ENCODE data around the gene C2CD2L.
"Not testable (repeated sequence)": the region's sequence is repeated elsewhere in the genome, so short reads cannot be mapped to it uniquely, and the experiment has no call there.

The C2CD2L gene

GRCh38 chr11:119106564-119107537 lies at the start of gene C2CD2L:
TSS of gene C2CD2L (plus strand) at chr11:119107344. CDS start at chr11:119107742, 398 bp downstream.
- peak within 1 kb of the TSS; percentile 96 for H3K27ac Mint-ChIP-seq
- DNase-seq (peak; percentile 83), ATAC-seq (replicated peaks) (peak; percentile 90 to 92)
- peaks cover 9 to 18% of the 10 kb centered on the region in 2 donors for H3K36me3 Mint-ChIP-seq
- peak within 1 kb of the TSS; percentile 87 to 96 for H3K4me3 Mint-ChIP-seq
- H3K9me3 Mint-ChIP-seq: no peaks in the 10 kb centered on the region
- peaks cover 32 to 44% of the 10 kb centered on the region in 2 donors for H3K4me1 Mint-ChIP-seq
- no peaks in the 10 kb centered on the region for H3K27me3 Mint-ChIP-seq

- Mint-ChIP-seq H3K4me1 (peaks cover 21 to 36% of the 10 kb centered on the region in 2 donors), H3K36me3 (peaks cover 20 to 34% of the 10 kb centered on the region in 2 donors)
- not testable (repeated sequence) for H3K9me3 Mint-ChIP-seq; H3K4me3 Mint-ChIP-seq; H3K27ac Mint-ChIP-seq; ATAC-seq (replicated peaks); DNase-seq; H3K27me3 Mint-ChIP-seq
These were observed 48.0 kb upstream of the C2CD2L start for GRCh38 chr11:119059128-119059527.

GRCh38 chr11:119061256-119061655 lies 45.9 kb upstream of the C2CD2L start:
- Mint-ChIP-seq H3K27me3 (no peaks in the 10 kb centered on the region), H3K4me1 (peaks cover 12 to 27% of the 10 kb centered on the region in 2 donors), H3K9me3 (no peaks in the 10 kb centered on the region), H3K36me3 (peaks cover 8 to 15% of the 10 kb centered on the region in 2 donors), H3K27ac (no peak overlapping the region), H3K4me3 (no peak overlapping the region)
- ATAC-seq (replicated peaks) (no peak), DNase-seq (no peak)

- no peak for ATAC-seq (replicated peaks)
- no peaks in the 10 kb centered on the region for H3K9me3 Mint-ChIP-seq
- peaks cover 14 to 34% of the 10 kb centered on the region in 2 donors for H3K4me1 Mint-ChIP-seq
- H3K27me3 Mint-ChIP-seq: no peaks in the 10 kb centered on the region
- DNase-seq: no peak
- no peak overlapping the region for H3K4me3 Mint-ChIP-seq
- H3K36me3 Mint-ChIP-seq: peaks cover 8 to 12% of the 10 kb centered on the region in 2 donors
- no peak overlapping the region for H3K27ac Mint-ChIP-seq
These were observed 44.4 kb upstream of the C2CD2L start for GRCh38 chr11:119062779-119063178.

GRCh38 chr11:119065369-119065768 lies 41.8 kb upstream of the C2CD2L start:
- ATAC-seq (replicated peaks) (no peak), DNase-seq (no peak)
- no peaks in the 10 kb centered on the region for H3K9me3 Mint-ChIP-seq
- peaks cover 10 to 36% of the 10 kb centered on the region in 2 donors for H3K4me1 Mint-ChIP-seq
- H3K36me3 Mint-ChIP-seq: peaks cover 14 to 16% of the 10 kb centered on the region in 2 donors
- peak overlapping the region; percentile 25 for H3K27ac Mint-ChIP-seq
- H3K27me3 Mint-ChIP-seq: no peaks in the 10 kb centered on the region
- no peak overlapping the region for H3K4me3 Mint-ChIP-seq

GRCh38 chr11:119067371-119068222 lies 39.5 kb upstream of the C2CD2L start, which contains the start of gene VPS11:
TSS of gene VPS11 (plus strand) at chr11:119067818. CDS start at chr11:119067824, 6 bp downstream.
- Mint-ChIP-seq H3K36me3 (peaks cover 15 to 22% of the 10 kb centered on the region in 2 donors), H3K4me3 (peak within 1 kb of the TSS; percentile 93 to 94), H3K4me1 (peaks cover 10 to 36% of the 10 kb centered on the region in 2 donors), H3K27me3 (no peaks in the 10 kb centered on the region), H3K9me3 (no peaks in the 10 kb centered on the region), H3K27ac (peak within 1 kb of the TSS; percentile 98)
- ATAC-seq (replicated peaks) (peak; percentile 98), DNase-seq (peak; percentile 93)

GRCh38 chr11:119077839-119078238 lies 29.3 kb upstream of the C2CD2L start:
- Mint-ChIP-seq H3K4me1 (no peaks in the 10 kb centered on the region), H3K36me3 (peaks cover 39 to 54% of the 10 kb centered on the region in 2 donors), H3K27ac (no peak overlapping the region), H3K4me3 (no peak overlapping the region), H3K27me3 (no peaks in the 10 kb centered on the region), H3K9me3 (no peaks in the 10 kb centered on the region)
- ATAC-seq (replicated peaks) (no peak), DNase-seq (no peak)

GRCh38 chr11:119078675-119079420 lies 28.3 kb upstream of the C2CD2L start:
- Mint-ChIP-seq H3K9me3 (no peaks in the 10 kb centered on the region), H3K27ac (no peak overlapping the region), H3K36me3 (peaks cover 29 to 45% of the 10 kb centered on the region in 2 donors), H3K4me3 (no peak overlapping the region), H3K27me3 (no peaks in the 10 kb centered on the region), H3K4me1 (no peaks in the 10 kb centered on the region)
- ATAC-seq (replicated peaks) (no peak), DNase-seq (no peak)

GRCh38 chr11:119081682-119082260 lies 25.4 kb upstream of the C2CD2L start:
- ATAC-seq (replicated peaks) (no peak), DNase-seq (no peak)
- peaks cover 29 to 40% of the 10 kb centered on the region in 2 donors for H3K36me3 Mint-ChIP-seq
- H3K4me1 Mint-ChIP-seq: peaks cover 8 to 10% of the 10 kb centered on the region in 2 donors
- H3K9me3 Mint-ChIP-seq: no peaks in the 10 kb centered on the region
- H3K4me3 Mint-ChIP-seq: no peak overlapping the region
- H3K27ac Mint-ChIP-seq: peak overlapping the region; percentile 68
- H3K27me3 Mint-ChIP-seq: no peaks in the 10 kb centered on the region

GRCh38 chr11:119084663-119085436 lies 22.3 kb upstream of the C2CD2L start, which contains the start of gene HMBS:
TSS of gene HMBS (plus strand) at chr11:119084881. CDS start at chr11:119085034, 153 bp downstream.
- H3K36me3 Mint-ChIP-seq: peaks cover 21 to 33% of the 10 kb centered on the region in 2 donors
- peak within 1 kb of the TSS; percentile 96 to 97 for H3K4me3 Mint-ChIP-seq
- peaks cover 13 to 22% of the 10 kb centered on the region in 2 donors for H3K4me1 Mint-ChIP-seq
- peak; percentile 91 for DNase-seq
- peak within 1 kb of the TSS; percentile 98 for H3K27ac Mint-ChIP-seq
- no peaks in the 10 kb centered on the region for H3K27me3 Mint-ChIP-seq
- no peaks in the 10 kb centered on the region for H3K9me3 Mint-ChIP-seq
- peak; percentile 93 to 95 for ATAC-seq (replicated peaks)

- Mint-ChIP-seq H3K4me3 (peak overlapping the region; percentile 96 to 97), H3K27ac (peak overlapping the region; percentile 98), H3K27me3 (no peaks in the 10 kb centered on the region), H3K9me3 (no peaks in the 10 kb centered on the region), H3K4me1 (peaks cover 14 to 28% of the 10 kb centered on the region in 2 donors), H3K36me3 (peaks cover 26 to 36% of the 10 kb centered on the region in 2 donors)
- ATAC-seq (replicated peaks): peak; percentile 36 to 47
- DNase-seq: no peak
These were observed 21.7 kb upstream of the C2CD2L start for GRCh38 chr11:119085437-119085847.

GRCh38 chr11:119087123-119087522 lies 20.0 kb upstream of the C2CD2L start:
- Mint-ChIP-seq H3K4me3 (no peak overlapping the region), H3K9me3 (no peaks in the 10 kb centered on the region), H3K27ac (no peak overlapping the region), H3K27me3 (no peaks in the 10 kb centered on the region), H3K36me3 (peaks cover 18 to 25% of the 10 kb centered on the region in 2 donors), H3K4me1 (peaks cover 16 to 30% of the 10 kb centered on the region in 2 donors)
- DNase-seq (no peak), ATAC-seq (replicated peaks) (no peak)
